ENCODE data around the gene RARA.

DNA sequence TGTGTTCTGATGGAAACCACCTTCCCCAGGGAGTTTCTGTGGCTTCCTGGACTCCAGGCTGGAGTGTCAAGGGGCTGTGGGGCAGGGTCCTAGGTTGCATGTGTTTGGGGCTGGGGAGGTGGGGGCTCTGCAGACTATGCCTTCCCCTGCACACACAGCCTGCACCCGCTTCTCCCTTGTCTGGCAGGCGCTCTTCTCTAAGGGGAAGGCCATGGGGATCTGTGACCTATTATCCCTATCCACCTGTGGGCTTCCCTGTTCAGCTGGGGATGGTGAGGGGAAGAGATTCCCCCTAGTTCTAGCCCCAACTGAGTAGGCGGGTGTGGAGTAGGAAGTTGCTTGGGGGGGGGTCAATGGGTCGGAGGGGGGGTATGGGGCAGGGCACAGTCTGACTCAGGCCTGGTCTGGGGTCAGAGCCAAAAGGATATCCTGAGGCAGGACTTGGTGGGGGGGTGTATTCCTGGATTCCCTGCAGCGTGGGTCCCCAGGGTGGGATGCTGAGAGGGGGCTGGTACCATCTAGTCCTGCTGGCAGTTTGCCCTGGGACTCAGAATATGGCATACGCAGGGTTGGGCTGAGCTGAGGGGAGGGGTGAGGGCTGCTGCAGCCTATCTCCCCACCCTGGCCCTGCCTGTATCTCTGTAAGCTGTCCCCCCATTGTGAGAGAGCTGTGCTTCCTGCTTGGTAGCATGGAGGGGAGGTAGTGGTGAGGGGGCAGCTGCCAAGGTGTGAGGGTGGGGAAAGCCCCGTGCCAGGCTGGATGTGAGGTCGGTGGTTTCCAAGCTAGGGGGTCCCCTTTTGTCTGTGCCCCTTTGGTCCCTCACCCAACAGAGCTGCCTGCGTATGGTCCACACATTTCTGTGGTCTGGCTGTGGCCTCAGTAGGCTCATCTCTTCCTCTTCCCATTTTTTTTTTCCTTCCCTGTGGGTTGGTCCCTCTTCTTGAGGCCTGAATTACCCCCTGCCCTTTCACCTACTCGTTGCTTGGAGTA, 14.7 kb downstream of the RARA start:
- no peak for TF ChIP-seq CTCF (conservative IDR thresholded peaks at IDR 0.05; ENCODE audit: low read depth, low read length)
- TF ChIP-seq EZH2 (IDR thresholded peaks at IDR 0.05; ENCODE audit: borderline replicate concordance, low read depth, low read length, poor library complexity, severe bottlenecking) = no peak

Data from A673 (cell line).